Kidney (tissue), 14 donors: ENCODE data around the gene PRPS1. TPM values are rescaled to one million over a fixed set of nuclear protein-coding genes. Genes with fewer than 3 reads are reported as not detected.
"Not testable (repeated sequence)": the region's sequence is repeated elsewhere in the genome, so short reads cannot be mapped to it uniquely, and the experiment has no call there.

Experiments used
- DNase-seq, 5 donors: peaks; one replicate each; pipeline ENCODE4 v3.0.0-alpha.2; 2013 to 2020
- FAIRE-seq: peaks from 2 replicates; lab custom pipeline; 2012; peaks lifted over from hg19 to GRCh38; lab: Jason Lieb, UNC
- H3K27ac ChIP-seq, 2 donors: one replicate each; pipeline ENCODE4 v1.7.0; 2013; ENCODE audit warnings: low read depth in 2 of 2, low read length in 2 of 2, inconsistent platforms in 1 of 2
- H3K27me3 ChIP-seq: one replicate; pipeline ENCODE4 v1.7.1; 2013; ENCODE audit warnings: low read length, inconsistent platforms; ENCODE audit not compliant: control insufficient read depth, insufficient read depth
- H3K36me3 ChIP-seq, 3 donors: one replicate each; pipeline versions ENCODE4 v1.7.0 to v1.7.1; 2013; ENCODE audit warnings: low read length in 3 of 3, control low read depth in 1 of 3, inconsistent platforms in 1 of 3; ENCODE audit not compliant: insufficient read depth in 3 of 3, control insufficient read depth in 2 of 3
- H3K4me1 ChIP-seq, 3 donors: one replicate each; pipeline versions ENCODE4 v1.7.0 to v1.7.1; 2013; ENCODE audit warnings: low read length in 3 of 3, inconsistent platforms in 1 of 3, low read depth in 1 of 3; ENCODE audit not compliant: control insufficient read depth in 2 of 3, insufficient read depth in 2 of 3
- H3K4me3 ChIP-seq, 3 donors: one replicate each; pipeline versions ENCODE4 v1.7.0 to v1.8.1; 2013; ENCODE audit warnings: low read length in 3 of 3, control low read depth in 1 of 3, inconsistent platforms in 1 of 3
- H3K9ac ChIP-seq, 3 donors: one replicate each; pipeline versions ENCODE4 v1.7.0 to v1.7.1; 2013; ENCODE audit warnings: low read length in 3 of 3, control low read depth in 1 of 3, inconsistent platforms in 1 of 3
- H3K9me3 ChIP-seq, 3 donors: one replicate each; pipeline versions ENCODE4 v1.7.0 to v1.7.1; 2013; ENCODE audit warnings: low read length in 3 of 3, control low read depth in 1 of 3, inconsistent platforms in 1 of 3; ENCODE audit not compliant: control insufficient read depth in 2 of 3, insufficient read depth in 1 of 3
- CTCF ChIP-seq: IDR thresholded peaks from 3 replicates; pipeline ENCODE4 v1.5.1; 2012; ENCODE audit warnings: mild to moderate bottlenecking, moderate library complexity, borderline replicate concordance; ENCODE audit not compliant: insufficient read depth; ENCODE audit errors: extremely low read depth
- intact Hi-C: fragments of 100-400 bp; cut with DNase I; formaldehyde crosslinking; loops from one replicate; pipeline ENCODE4 v1.11.1; 2022
- polyA plus RNA-seq: library from polyadenylated mRNA; stranded (reverse); fragments of 350-450 nt; fragmentation: Illumina TruSeq; extraction: RNeasy Lipid Tissue Mini Kit (QIAGEN cat#74804); gene quantifications from one replicate; pipeline ENCODE4 v1.2.3, GENCODE V29; 2014; ENCODE audit warnings: low read depth, low replicate concordance; ENCODE audit not compliant: insufficient read depth
- total RNA-seq: library from RNA; stranded (reverse); fragmentation: NEBNext Ultra II Directional; extraction: Animal tissue kit (Norgen Biotek cat#: 25700); gene quantifications from one replicate; pipeline ENCODE4 v1.2.1, GENCODE V29; 2021
- donor health status: control.
- donor health status: control.
- donor health status: control.
- donor health status: control.
- donor health status: control.
- donor health status: DM: yes; HTN: yes; CAD: no.
- donor health status: Normal renal cell carcinoma (clear cell type).

The PRPS1 gene
- total and polyA plus RNA-seq, 2 donors from 2014 or later, result 29.3 to 32.8 TPM

- intact Hi-C loops, result no loop called here
- no peak for TF ChIP-seq CTCF
- DNase-seq (no peak), FAIRE-seq (no peak)
- no peak overlapping the region for H3K9ac ChIP-seq
- H3K9me3 ChIP-seq, result no peaks in the 10 kb centered on the region
- H3K27ac ChIP-seq, result no peak overlapping the region
- H3K4me3 ChIP-seq, result no peak overlapping the region
- peaks cover 3% of the 10 kb centered on the region for H3K27me3 ChIP-seq
- H3K36me3 ChIP-seq, result no peaks in the 10 kb centered on the region
- H3K4me1 ChIP-seq, result no peaks in the 10 kb centered on the region
These were observed 25.5 kb upstream of the PRPS1 start for GRCh38 chrX:107602694-107603239.

- Histone ChIP-seq H3K9ac (no peak overlapping the region), H3K27ac (no peak overlapping the region), H3K9me3 (no peaks in the 10 kb centered on the region), H3K4me3 (no peak overlapping the region), H3K4me1 (no peaks in the 10 kb centered on the region), H3K36me3 (no peaks in the 10 kb centered on the region), H3K27me3 (peaks cover 3% of the 10 kb centered on the region)
- TF ChIP-seq CTCF, result no peak
- DNase-seq (no peak), FAIRE-seq (no peak)
- intact Hi-C loops, result no loop called here
These were observed 24.7 kb upstream of the PRPS1 start for GRCh38 chrX:107603429-107604159.

GRCh38 chrX:107609061-107609460 is 19.2 kb upstream of the PRPS1 start:
- H3K9ac ChIP-seq, H3K4me3 ChIP-seq, H3K4me1 ChIP-seq, H3K27ac ChIP-seq, FAIRE-seq, DNase-seq, H3K9me3 ChIP-seq, H3K36me3 ChIP-seq, H3K27me3 ChIP-seq, intact Hi-C loops: not testable (repeated sequence)

- TF ChIP-seq CTCF, result no peak
- H3K27ac ChIP-seq, result no peak overlapping the region
- FAIRE-seq, result no peak
- H3K4me3 ChIP-seq, result no peak overlapping the region
- H3K9me3 ChIP-seq, result no peaks in the 10 kb centered on the region
- no peaks in the 10 kb centered on the region for H3K27me3 ChIP-seq
- intact Hi-C loops, result no loop called here
- no peaks in the 10 kb centered on the region for H3K36me3 ChIP-seq
- DNase-seq, result no peak
- H3K9ac ChIP-seq, result no peak overlapping the region
- H3K4me1 ChIP-seq, result no peaks in the 10 kb centered on the region
These were observed 17.6 kb upstream of the PRPS1 start for GRCh38 chrX:107610667-107611066.
